PC-3 (cell line): ENCODE results near the gene LRRFIP1.

ENCODE experiments used
- CTCF ChIP-seq: fragments of 300-600 bp; sonication (generic); conservative IDR thresholded peaks from 2 replicates; pipeline ENCODE4 v1.5.1; 2017; ENCODE audit warnings: antibody characterized with exemption, low read depth, mild to moderate bottlenecking, low read length
- EZH2phosphoT487 ChIP-seq: fragments of 300-600 bp; sonication (generic); IDR thresholded peaks from 2 replicates; pipeline ENCODE4 v1.6.1; 2018; ENCODE audit warnings: mild to moderate bottlenecking, antibody characterized with exemption, low read length, borderline replicate concordance

DNA sequence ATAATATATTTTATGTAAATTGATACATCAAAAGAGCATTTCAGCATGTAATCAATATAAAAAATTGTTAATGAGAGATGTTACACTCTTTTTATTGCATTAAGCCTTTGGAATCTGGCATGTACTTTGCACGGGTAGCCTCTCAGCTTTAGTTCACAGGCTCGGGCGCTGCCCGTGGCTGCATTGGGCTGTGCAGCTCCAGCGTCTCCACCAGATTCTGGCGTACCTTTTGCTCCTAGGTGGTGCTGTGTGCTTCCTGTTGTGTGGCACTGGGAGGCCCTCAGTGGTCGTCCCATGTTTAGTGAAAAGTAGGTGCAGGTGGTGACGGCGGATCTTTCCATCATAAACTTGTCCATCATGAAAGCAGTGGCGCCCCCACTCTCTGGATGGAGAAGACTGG lies 24.4 kb downstream of the LRRFIP1 start:
- TF ChIP-seq CTCF = no peak; the same call in 1 of the 2 replicates
- no peak for TF ChIP-seq EZH2phosphoT487
